Activated CD8-positive, alpha-beta memory T cell treated with anti-CD3 and anti-CD28 coated beads, Interleukin-2, amount 50 U/mL, for 4 hours (primary cell): Measurements from ENCODE around the gene MGST1.

Experiments used
- DNase-seq: peaks from one replicate; pipeline ENCODE4 v3.0.0-alpha.2; 2020

MGST1 gene, protein sequence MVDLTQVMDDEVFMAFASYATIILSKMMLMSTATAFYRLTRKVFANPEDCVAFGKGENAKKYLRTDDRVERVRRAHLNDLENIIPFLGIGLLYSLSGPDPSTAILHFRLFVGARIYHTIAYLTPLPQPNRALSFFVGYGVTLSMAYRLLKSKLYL

DNA sequence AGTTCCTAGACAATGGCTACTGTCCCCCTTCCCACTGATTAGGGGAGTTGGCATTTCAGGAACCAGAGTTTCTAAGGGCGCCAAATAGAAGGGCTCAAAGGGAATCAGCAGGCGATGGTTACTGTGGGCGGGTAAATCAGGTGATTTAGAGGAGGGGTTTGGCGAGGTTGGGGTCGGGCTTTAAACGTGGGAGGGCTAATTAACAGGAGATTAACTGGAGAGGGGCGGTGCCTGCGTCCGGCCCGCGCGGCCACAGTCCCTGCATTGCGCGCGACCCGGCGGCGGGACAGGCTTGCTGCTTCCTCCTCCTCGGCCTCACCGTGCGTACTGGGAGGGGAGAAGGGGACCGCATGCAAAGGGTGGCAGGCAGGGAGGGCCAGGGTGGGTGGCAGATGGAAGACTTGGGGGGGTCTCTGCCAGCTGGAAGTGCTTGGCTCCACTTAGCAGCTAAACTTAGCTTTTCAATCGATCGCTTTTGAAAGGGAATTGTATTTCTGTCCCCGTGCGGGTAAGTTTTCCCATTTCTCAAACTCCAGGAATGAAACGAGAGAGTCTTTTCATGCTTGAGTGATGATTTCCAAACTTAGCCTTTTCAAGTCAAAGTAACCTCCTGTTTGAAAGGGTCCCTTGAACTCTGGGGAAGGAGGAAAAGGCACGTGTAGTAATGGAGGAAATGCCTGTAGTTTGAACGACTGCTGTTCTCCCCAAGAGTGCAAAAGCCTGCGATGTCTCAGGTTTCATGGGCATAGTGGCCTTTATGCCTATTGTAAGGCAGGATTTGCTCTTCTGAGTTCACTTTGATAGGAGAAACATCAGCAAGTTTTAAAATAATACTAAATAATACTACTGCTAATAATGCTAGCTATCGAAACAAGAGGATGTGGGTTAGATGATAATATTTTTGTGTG lies at the start of gene MGST1:
TSS of gene MGST1 (plus strand) at position 255 of the 908 bp plus-strand sequence. CDS start 6,608 bp downstream, outside the sequence.
- no peak for DNase-seq

DNA sequence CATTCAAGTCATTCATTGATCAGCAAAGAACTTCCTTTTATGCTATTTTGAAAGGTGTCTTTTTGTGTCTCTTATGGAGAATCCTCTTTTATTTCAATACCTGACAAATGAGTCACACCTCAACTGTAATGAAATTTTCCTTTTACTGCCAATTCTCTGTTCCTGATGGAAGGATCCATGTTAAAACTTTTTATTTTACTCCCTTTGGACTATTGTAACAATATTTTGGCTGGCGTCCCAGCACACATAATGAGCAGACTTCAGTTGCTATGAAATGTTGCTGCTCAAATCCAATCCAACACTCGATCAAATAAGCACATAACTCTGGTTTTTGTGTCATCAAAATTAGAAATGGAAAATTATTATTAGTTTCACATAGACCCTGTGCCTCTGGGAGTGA lies 48.0 kb upstream of the MGST1 start:
- no peak for DNase-seq

DNA sequence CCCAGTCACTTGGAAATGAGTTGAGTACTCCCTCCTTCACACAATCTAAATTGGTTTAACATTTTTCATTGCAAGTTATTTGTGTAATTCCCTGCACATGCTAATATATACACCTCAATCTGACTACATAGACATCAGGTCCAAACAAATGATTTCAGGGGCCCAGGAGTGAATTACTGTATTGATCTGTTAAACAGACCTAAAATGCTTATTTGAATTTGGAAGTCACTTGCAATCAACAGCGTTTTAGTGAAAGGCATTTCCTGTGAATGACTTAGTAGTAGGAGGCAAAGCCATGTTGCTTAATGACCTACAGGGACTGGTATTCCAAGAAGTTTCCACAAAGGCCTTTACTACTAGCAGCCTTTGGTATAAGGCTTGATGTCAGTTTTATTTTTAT lies 47.3 kb upstream of the MGST1 start:
- no peak for DNase-seq

DNA sequence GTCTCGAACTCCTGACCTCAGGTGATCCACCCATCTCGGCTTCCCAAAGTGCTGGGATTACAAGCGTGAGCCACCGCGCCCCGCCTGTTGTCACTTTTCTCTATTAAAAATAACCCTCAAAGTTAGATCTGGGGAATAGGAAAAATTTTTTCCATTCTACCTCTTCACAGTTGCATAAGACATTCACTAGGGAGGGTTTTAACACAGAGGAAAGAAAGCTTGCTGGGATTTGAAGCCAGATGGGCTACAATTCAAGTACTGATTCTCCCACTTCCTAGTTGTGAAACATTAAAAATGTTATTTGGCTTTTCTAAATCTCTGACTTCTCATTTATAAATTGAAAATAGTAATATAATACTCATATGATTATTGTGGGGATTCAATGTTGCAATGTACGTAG lies 46.7 kb upstream of the MGST1 start:
- no peak for DNase-seq

DNA sequence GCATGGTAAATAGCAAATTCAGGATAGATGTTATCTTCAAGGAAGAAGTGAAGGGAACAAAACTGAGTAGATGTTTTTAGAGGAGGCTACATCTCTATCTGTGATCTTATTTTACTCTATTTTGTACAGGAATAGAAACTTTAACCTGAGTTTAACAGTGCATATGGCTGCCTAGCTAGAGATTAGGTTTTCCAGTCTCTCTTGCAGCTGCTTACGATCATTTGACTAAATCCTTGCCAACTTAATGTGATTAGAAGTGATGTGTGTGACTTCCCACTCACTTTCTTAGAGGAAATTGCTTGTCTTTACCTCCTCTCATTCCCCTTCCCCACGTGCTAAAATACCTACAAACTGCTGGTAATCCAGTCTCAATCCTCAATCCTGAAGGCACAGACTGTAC lies 43.5 kb upstream of the MGST1 start:
- DNase-seq, result no peak

DNA sequence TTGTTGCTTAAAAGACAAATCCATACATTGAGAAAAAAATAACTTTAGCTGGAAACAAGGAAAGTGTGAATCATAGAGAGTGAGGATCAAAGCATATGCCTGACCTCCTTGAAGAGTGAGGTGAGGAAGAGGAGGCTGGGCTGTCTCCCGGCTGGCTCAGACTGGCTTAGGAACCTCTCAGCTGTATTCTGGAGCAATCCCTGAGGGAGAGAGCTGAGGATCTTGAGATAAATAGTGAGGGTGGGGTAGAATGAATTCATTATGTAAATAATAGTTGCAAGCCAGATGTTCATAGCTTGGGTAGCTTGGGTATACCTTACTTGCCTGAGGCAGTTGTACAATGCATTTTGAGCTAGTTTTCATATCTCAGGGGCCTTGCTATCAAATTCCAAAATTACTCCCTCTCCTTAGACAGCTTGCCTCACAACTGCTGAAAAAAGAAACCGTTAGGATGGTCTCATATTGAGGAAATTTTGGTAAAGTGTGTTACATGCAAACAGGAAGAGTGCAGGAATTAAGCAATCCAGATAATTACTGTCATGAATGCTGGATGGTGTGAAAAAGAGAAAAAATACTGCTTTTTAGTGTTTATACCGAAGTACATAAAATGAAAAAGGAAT lies 39.5 kb upstream of the MGST1 start:
- DNase-seq, result no peak

DNA sequence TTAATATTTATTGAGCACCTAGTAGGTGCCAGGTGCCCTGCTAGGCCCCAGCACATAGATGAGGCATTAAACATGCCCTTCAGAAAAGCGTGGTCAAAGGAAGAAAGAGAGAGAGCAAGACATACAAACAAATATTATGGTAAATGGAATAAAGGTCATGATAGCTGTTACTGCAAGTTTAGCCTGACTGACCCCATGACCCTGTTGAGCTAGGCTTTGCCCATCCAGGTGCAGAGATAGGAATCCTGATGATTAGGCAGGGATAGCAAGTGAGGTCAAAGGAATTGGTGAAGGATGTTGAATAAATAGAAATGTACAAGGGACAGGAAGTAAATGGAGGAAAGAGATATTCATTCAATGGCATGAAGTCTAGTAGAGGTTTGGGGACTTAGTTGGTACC lies 36.5 kb upstream of the MGST1 start:
- no peak for DNase-seq

DNA sequence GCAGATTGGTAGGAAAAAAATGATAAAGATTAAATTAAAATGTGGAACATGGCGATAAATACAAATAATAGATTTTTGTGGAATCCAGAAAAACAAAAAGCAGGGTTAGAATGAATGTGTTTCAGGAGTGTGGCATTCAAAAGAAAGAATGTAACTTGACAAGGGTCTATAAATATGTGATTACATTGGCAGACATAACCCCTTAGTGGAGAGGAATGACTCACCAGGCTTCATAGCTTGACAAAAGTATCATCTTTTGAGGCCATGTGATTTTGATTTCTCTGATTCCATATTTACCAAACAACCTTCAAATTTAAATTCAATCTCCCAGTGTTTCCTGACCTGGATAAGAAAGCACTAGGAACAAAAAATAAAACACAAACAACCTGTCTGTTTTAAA lies 24.4 kb upstream of the MGST1 start:
- DNase-seq, result no peak

DNA sequence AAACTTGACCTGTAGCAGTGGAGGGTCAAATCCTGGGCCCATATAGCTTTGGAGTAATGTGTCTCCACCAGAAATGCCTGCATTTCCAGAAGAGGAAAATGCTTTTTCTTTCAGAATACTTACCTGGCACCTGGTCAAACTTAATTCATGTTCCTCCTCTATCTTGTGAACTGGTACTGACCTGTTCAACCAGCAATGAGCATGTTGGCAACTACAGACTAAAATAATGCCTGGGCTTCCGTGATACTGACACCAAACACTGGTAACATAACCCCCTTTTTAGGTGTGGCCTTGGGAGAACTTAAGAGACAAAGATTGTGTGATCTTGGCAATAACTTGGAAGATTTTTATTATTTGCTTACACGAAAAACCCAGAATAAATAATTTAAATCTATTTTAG lies 23.8 kb upstream of the MGST1 start:
- DNase-seq, result no peak

DNA sequence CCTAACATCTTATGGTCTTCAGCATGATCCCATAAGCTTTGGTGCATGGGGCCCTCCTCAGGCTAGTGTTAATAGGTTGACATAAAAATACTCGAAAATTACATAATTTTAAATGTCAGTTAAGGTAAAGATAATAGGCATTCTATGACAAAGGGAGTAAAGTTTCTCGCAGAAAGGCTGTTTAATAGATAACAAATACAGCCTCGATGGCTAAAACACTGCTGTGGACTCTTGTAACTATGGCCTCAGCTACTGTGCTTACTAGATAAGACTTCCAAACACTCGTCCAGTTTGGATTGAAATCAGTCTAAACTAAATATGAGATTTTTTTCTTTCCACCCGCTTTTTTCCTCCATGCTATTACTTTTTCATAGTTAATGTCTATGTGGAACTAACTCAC lies 23.2 kb upstream of the MGST1 start:
- no peak for DNase-seq

DNA sequence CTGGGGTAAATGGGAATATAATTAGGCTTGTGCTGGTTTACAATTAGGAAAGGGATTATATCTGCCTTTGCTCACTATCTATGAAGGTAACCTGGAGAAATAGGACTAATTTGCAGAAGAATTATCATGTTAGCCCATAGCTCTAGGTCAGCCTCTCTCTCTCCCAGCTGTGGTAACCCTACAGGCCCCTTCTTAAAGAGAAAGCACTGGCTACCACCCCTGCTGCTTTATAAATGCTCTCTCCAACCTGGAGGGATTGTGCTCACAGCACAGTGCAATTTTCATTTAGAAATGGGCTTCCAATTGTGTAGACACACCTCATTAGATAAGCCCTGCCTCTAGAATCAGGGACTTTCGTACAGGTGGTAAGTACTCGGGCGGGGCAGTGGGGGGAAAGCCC lies 22.7 kb upstream of the MGST1 start:
- no peak for DNase-seq

DNA sequence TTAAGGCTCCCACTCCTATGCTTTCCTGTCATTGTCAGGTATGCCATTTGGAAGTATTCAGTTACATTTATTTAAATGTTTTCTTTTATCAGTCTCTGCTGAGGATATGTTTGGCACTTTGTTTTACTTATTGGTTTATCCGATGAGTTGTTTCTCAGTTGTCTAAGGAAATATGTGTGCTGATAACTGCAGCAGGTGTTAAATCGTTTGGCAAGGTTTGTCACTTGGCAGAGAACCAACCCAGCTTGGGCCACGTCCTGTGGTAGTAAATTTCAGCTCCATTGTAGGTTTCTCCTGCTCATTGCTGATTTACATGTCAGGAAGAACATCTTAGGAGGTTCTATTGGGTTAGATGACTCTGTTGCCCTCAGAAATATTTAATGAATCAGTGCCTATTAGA lies 22.0 kb upstream of the MGST1 start:
- DNase-seq, result no peak

DNA sequence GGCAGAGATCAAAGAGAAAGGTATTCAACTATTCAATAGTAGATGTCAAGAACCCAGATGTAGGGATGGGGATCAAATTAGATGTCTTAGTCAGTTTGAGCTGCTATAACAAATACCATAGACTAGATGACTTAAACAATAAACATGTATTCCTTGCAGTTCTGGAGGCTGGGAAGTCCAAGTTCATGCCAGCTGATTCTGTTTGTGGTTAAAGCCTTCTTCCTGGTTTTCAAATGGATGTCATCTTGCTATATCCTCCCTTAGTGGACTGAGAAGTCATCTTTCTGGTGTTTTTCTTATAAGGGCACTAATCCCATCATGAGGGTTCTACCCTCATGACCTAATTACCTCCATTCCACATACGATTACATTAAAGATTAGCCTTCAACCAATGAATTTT lies 19.5 kb upstream of the MGST1 start:
- DNase-seq, result no peak

DNA sequence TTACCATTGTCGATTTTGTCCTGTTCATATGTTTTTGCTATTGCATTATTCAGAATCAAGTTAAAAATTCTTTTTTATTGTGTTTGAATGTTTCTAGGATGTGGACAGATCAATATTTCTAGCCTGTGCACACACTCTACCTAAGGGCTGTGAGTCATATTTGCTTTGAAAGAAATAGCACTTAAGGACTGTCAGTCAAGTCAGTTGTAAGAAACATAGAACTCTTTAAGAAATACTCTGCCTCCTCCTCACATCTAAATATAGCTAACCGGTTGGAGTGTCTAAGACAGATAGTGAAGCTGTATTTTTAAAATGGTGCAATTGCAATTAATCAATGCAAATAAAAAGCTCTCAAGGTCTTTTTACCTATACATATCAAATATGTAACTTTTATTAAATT lies 17.9 kb upstream of the MGST1 start:
- DNase-seq, result no peak

DNA sequence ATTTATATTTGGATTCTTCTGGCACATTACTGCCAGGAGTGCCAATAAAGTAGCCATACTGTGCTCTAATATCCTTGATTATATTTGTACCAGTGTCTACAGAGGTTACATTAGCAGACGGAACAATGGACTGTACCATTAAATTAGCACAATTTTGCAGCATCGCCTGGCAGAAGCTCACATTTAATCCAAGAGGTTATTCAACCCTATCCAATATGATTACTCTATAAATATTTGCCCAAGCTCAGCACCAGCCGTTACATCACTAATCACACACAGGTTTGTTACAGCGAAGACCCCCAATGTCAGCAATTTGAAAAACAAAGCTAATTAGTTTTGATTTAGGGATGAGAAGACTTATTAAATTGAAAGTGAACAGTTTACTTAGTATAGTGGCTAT lies 16.9 kb upstream of the MGST1 start:
- DNase-seq, result no peak

DNA sequence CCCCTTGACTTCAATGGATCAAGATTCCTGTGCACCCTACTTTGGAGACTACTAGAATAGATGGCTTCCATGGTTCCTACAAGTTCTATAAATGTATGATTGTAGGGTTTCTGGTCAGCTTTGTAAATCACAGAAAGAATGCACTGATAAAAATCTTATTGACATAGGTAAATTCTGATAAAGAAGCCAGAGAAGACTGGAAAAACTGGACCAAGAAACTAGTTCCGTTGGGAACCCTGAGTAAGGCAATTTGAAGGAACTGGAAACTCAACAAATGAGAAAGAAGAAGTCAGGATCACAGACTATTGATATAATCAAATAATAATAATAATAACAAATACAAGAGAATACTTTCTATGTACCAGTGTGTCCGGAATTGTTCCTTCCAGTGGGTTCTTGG lies 15.4 kb upstream of the MGST1 start:
- no peak for DNase-seq

DNA sequence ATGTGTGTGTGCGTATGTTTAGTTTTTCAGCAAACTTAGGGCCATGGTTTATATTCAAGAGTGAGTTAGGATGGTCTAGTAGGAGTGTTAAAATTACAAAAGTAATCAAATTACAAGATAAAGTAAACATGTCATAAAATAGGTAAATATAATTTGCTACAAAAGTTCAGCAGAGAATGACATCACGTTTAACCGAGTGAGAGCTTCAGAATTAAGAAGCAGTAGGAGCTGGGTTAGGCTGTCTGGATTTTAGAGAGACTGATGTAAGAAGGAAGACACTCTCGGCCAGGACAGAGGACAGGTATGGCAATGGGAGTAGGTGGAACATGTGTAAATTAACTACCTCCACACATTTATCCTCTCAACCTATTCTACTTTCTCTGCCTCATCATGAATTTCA lies 11.6 kb upstream of the MGST1 start:
- DNase-seq, result no peak

DNA sequence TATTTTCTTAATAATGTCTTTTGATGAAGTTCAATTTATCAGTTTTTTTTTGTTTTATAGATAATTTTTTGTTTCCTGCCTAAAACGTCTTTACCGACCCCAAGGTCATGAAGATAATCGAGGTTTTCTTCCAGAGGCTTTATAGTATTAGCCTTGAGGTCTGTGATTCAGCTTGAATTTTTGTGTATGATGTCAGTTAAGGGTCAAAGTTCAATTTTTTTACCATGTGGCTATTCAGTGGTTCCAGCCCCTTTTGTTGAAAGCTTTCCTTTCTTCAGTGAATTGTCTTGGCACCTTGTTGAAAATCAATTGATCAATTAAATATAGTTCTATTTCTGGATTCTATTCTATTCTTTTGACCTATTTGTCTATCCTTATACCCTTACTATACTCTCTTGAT lies 3.2 kb upstream of the MGST1 start:
- DNase-seq, result no peak

DNA sequence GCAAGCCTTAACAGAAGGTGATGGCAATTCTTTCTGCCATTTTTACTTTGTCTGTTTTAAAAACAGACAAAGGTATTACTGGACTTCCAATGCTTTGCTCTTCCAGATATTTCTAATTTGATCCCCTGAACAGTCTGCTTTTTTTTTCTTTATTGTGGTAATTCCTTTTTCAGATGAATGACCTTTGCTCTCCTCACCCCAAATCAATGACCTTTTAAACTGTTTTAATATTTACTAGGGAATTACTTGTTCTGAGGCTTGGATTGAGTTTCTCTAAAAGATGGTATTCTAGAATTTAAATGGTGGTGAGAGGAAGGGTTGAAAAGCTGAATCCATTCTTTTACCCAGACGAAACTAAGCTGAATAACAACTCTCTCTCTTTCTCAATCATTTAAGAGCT lies 2.3 kb upstream of the MGST1 start:
- no peak for DNase-seq

DNA sequence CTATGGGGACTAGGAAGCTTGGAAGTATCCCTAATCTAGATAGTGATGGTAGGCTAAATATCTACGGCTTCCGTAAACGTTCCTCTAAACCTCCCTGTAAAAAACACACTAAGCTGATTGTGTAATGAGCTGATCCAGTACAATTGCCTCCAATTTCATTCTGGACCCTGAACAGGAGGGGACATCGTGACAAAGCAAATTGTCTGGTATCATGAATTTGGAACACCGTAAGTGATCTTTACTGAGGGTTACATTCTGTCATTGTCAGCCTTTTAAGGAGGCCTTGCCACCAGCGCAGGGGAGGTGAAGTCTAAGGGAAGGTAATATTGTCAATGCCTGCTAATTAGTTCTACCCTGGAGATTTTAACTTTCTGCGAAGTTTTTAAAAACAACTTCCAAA lies 487 bp upstream of the MGST1 start:
- no peak for DNase-seq

DNA sequence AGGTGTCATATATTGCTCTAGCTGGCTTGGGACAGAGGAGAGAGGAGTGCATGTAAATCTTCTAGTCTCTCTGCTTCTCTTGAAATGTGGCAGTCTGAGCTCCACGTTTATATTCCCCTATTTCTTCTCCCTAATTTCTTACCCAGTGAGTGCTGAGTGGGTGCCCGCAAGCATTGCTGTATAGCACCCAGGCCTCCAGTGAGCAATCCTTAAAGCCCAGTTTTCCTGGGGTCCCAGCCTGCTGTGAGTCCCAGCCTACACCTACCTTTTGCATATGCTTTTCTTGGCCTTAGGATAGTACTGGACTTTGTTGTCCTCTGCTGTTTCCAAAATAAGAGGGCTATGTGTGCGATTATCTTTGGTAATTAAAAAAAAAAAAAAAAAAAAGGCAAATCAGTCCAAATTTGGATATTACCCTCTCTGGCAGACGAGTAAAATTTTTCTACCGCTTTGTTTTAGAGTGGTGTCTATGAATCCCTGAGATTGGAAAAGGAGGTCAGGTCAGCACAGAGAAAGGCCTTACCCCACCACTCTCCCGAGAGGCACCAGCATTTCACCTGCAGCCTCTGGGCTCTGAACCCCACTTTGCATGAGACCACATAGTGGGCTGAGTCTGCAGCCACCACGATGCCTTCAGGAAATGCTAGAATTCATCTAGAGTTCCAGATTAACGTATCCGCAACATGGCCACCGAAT lies 1.1 kb downstream of the MGST1 start:
- DNase-seq, result no peak

DNA sequence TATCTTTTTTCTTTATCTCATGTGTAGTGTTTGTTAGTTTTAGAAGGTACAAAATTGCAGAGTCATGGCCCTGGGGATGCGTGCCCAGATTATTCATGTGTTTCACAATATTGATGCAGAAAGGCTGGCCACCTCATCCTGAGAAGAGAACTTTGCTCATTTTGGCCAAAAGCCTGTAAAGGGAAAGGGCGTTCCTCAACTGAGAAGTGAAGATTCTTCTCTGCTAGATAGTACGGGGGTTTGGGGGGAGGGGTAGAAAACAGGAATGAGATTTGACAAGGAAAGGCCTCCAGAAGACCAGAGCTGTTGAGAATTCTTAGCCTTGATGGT lies 1.7 kb downstream of the MGST1 start:
- no peak for DNase-seq

DNA sequence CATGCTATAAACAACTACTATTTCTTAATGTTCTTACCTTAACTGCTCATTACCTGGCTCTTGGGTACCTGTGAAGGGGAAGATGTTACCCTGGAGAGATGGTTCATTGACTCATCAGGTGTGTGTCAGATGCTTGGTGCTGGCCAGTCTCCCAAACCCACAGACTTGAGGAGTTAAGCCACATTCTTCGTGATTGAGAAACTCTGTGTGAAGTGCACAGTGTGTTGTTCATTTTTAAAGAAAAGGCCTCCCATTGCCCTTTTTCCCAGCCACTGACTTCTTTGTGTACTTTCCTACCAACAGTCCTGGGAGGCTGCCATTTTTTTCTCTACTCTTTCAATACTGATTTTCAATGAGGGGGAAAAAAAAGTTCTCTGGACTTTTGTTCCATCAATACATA lies 3.2 kb downstream of the MGST1 start:
- DNase-seq, result no peak

DNA sequence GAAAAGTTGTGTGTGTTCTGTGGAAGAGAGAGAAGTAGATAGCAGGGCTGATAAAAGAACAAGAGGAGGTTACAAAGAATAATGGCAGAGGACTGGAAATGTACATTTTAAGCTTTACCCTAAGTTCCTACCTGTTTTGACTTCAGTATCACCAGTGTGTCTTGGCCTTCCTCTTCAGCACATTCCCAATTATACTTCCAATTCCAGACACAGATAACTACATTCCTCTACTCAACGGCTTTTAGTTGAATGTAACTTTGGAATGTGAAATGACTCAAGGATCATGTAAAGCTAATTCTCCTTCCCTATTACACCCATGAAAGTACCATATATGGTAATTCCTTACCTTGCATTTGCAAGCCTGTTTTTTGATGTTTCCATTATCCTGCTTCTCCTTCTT lies 5.0 kb downstream of the MGST1 start:
- DNase-seq, result no peak
